GM23338 (cell line): Measurements from ENCODE around the gene PPP2R1B. TPM values are rescaled to one million over a fixed set of nuclear protein-coding genes. Genes with fewer than 3 reads are reported as not detected.

Experiments used
- ATAC-seq: fragments of 200-7000 bp; cut with Tn5 transposase; 3 replicates; pipeline ENCODE4 v1.9.1; 2020
- DNase-seq: peaks from one replicate; pipeline ENCODE4 v3.0.0-alpha.2; 2015; ENCODE audit warnings: low spot score
- H2AFZ ChIP-seq: fragments of 200-600 bp; sonication (generic); 2 replicates; pipeline ENCODE4 v1.8.0; 2016; ENCODE audit warnings: antibody characterized with exemption, mild to moderate bottlenecking, moderate library complexity
- H3F3A ChIP-seq: fragments of 200-600 bp; sonication (generic); replicated peaks from 2 replicates; pipeline ENCODE4 v1.8.0; 2017; ENCODE audit warnings: antibody characterized with exemption, mixed run types, low read depth
- H3K27ac ChIP-seq: fragments of 200-600 bp; sonication (generic); 2 replicates; pipeline ENCODE4 v1.6.1; 2016; ENCODE audit warnings: low read depth
- H3K27me3 ChIP-seq: fragments of 200-600 bp; sonication (generic); 2 replicates; pipeline ENCODE4 v1.8.0; 2016; ENCODE audit warnings: mild to moderate bottlenecking, mixed run types, moderate library complexity; ENCODE audit not compliant: insufficient read depth
- H3K36me3 ChIP-seq: fragments of 200-600 bp; sonication (generic); 2 replicates; pipeline ENCODE4 v1.8.0; 2016; ENCODE audit warnings: mild to moderate bottlenecking; ENCODE audit not compliant: insufficient read depth
- H3K4me1 ChIP-seq: fragments of 200-600 bp; sonication (generic); 2 replicates; pipeline ENCODE4 v1.8.0; 2016; ENCODE audit warnings: mild to moderate bottlenecking, moderate library complexity; ENCODE audit not compliant: insufficient read depth
- H3K4me2 ChIP-seq: fragments of 200-600 bp; sonication (generic); 2 replicates; pipeline ENCODE4 v1.7.1; 2017; ENCODE audit warnings: mixed run types
- H3K4me3 ChIP-seq: fragments of 200-600 bp; sonication (generic); 2 replicates; pipeline ENCODE4 v1.6.1; 2016; ENCODE audit warnings: mixed run types
- H3K79me2 ChIP-seq: fragments of 200-600 bp; sonication (generic); replicated peaks from 2 replicates; pipeline ENCODE4 v1.8.0; 2017; ENCODE audit warnings: mild to moderate bottlenecking; ENCODE audit not compliant: insufficient read depth
- H3K9me2 ChIP-seq: fragments of 200-600 bp; sonication (generic); 2 replicates; pipeline ENCODE4 v1.8.0; 2017; ENCODE audit not compliant: insufficient read depth
- H4K20me1 ChIP-seq: fragments of 200-600 bp; sonication (generic); replicated peaks from 2 replicates; pipeline ENCODE4 v1.8.0; 2017; ENCODE audit warnings: mild to moderate bottlenecking; ENCODE audit not compliant: insufficient read depth
- H3K27ac Mint-ChIP-seq: 2 replicates; pipeline ENCODE4 v1.8.0; 2020; ENCODE audit warnings: inconsistent platforms, mild to moderate bottlenecking, moderate library complexity, mixed read lengths
- H3K27me3 Mint-ChIP-seq: 3 replicates; pipeline ENCODE4 v1.8.0; 2022; ENCODE audit warnings: low read depth, mild to moderate bottlenecking, moderate library complexity, mixed read lengths, inconsistent platforms; ENCODE audit not compliant: insufficient read depth, poor library complexity
- H3K36me3 Mint-ChIP-seq: 3 replicates; pipeline ENCODE4 v1.8.0; 2021; ENCODE audit warnings: low read depth, mild to moderate bottlenecking, inconsistent platforms, moderate library complexity, mixed read lengths
- H3K4me1 Mint-ChIP-seq: 3 replicates; pipeline ENCODE4 v1.8.0; 2020; ENCODE audit warnings: mild to moderate bottlenecking, inconsistent platforms, mixed read lengths
- H3K4me3 Mint-ChIP-seq: 3 replicates; pipeline ENCODE4 v1.8.0; 2021; ENCODE audit warnings: moderate library complexity, mild to moderate bottlenecking, inconsistent platforms, mixed read lengths
- H3K9me3 Mint-ChIP-seq: 3 replicates; pipeline ENCODE4 v1.8.0; 2020; ENCODE audit warnings: moderate library complexity, mild to moderate bottlenecking, inconsistent platforms, mixed read lengths
- EZH2 ChIP-seq: fragments of 200-600 bp; sonication (generic); IDR thresholded peaks from one replicate; pipeline ENCODE4 v1.8.0; 2017; ENCODE audit warnings: antibody characterized with exemption, mild to moderate bottlenecking, low read depth; ENCODE audit not compliant: unreplicated experiment
- EZH2phosphoT487 ChIP-seq: fragments of 200-600 bp; sonication (generic); IDR thresholded peaks from one replicate; pipeline ENCODE4 v1.8.1; 2018; ENCODE audit warnings: antibody characterized with exemption; ENCODE audit not compliant: unreplicated experiment
- JUNB ChIP-seq: IDR thresholded peaks from one replicate; pipeline ENCODE4 v1.6.1; 2016; ENCODE audit warnings: antibody characterized with exemption; ENCODE audit not compliant: unreplicated experiment
- NANOG ChIP-seq: IDR thresholded peaks from 2 replicates; pipeline ENCODE4 v1.6.1; 2016; ENCODE audit warnings: antibody characterized with exemption, borderline replicate concordance
- STAT1 ChIP-seq: IDR thresholded peaks from one replicate; pipeline ENCODE4 v1.6.1; 2016; ENCODE audit warnings: antibody characterized with exemption; ENCODE audit not compliant: unreplicated experiment
- ZNF114 ChIP-seq: fragments of 250-450 bp; sonication (Bioruptor Pico); IDR thresholded peaks from 2 replicates; pipeline ENCODE4 v1.5.0; 2020; ENCODE audit warnings: mild to moderate bottlenecking, moderate library complexity
- ZNF331 ChIP-seq: fragments of 250-450 bp; sonication (Bioruptor Pico); IDR thresholded peaks from 2 replicates; pipeline ENCODE4 v1.5.0; 2020; ENCODE audit warnings: low read depth, mild to moderate bottlenecking, moderate library complexity
- polyA plus RNA-seq: library from polyadenylated mRNA; unstranded; fragments of >200 nt; fragmentation: Nextera tagmentation; extraction: Ambion mirVana; gene quantifications from 2 replicates; pipeline ENCODE4 v1.2.1, GENCODE V29; 2016
- total RNA-seq: library from RNA; depleted of rRNA; stranded (reverse); fragments of >200 nt; shearing (Covaris generic); gene quantifications from 2 replicates; pipeline ENCODE4 v1.2.3, GENCODE V29; 2014
- TF ChIP-seq, protein P1 (sequence below), 2 experiments: fragments of 200-600 bp in 1 of 2; sonication (generic) in 1 of 2; conservative IDR thresholded peaks; 2 replicates each; pipeline versions ENCODE4 v1.5.1 to v1.6.1; 2016 to 2017; ENCODE audit warnings: antibody characterized with exemption in 2 of 2, low read depth in 2 of 2, mild to moderate bottlenecking in 2 of 2, moderate library complexity in 1 of 2
- TF ChIP-seq, protein P2 (sequence below): IDR thresholded peaks from one replicate; pipeline ENCODE4 v1.6.1; 2018; ENCODE audit warnings: antibody characterized with exemption; ENCODE audit not compliant: unreplicated experiment
- TF ChIP-seq, protein P3 (sequence below): IDR thresholded peaks from 2 replicates; pipeline ENCODE4 v1.6.1; 2016; ENCODE audit warnings: antibody characterized with exemption
- TF ChIP-seq, protein P4 (sequence below): fragments of 250-450 bp; sonication (Bioruptor Pico); IDR thresholded peaks from 2 replicates; pipeline ENCODE4 v1.5.0; 2020; ENCODE audit warnings: mild to moderate bottlenecking, moderate library complexity

PPP2R1B gene
- total and polyA plus RNA-seq, 2 experiments from 2014 or later, result 18.5 to 82.0 TPM

DNA sequence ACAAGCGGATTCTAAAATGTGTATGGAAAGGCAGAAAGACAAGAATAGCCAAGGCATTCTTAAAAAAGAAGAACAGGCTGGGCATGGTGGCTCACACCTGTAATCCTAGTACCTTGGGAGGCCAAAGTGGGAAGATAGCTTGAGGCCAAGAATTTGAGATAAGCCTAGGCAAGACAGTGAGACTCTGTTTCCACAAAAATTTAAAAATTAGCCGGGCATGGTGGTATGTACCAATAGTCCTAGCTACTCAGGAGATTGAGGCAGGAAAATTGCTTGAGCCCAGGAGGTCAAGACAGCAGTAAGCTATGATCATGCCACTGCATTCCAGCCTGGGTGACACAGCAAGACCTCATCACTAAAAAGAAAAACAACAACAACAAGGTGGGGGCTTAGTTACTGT, 46.0 kb upstream of the PPP2R1B start:
- DNase-seq (no peak), ATAC-seq (no peak)
- Mint-ChIP-seq H3K36me3 (no peaks in the 10 kb centered on the region; the same call in 2 of the 3 replicates), H3K9me3 (no peaks in the 10 kb centered on the region), H3K27ac (no peak overlapping the region), H3K4me3 (no peak overlapping the region), H3K27me3 (peaks cover 8% of the 10 kb centered on the region), H3K4me1 (peaks cover 8% of the 10 kb centered on the region)
- H3K36me3 ChIP-seq, result no peaks in the 10 kb centered on the region
- no peaks in the 10 kb centered on the region for H3K9me2 ChIP-seq
- no peak for TF ChIP-seq STAT1
- no peak for TF ChIP-seq JUNB
- TF ChIP-seq EZH2phosphoT487, result no peak
- TF ChIP-seq, protein P1, sequence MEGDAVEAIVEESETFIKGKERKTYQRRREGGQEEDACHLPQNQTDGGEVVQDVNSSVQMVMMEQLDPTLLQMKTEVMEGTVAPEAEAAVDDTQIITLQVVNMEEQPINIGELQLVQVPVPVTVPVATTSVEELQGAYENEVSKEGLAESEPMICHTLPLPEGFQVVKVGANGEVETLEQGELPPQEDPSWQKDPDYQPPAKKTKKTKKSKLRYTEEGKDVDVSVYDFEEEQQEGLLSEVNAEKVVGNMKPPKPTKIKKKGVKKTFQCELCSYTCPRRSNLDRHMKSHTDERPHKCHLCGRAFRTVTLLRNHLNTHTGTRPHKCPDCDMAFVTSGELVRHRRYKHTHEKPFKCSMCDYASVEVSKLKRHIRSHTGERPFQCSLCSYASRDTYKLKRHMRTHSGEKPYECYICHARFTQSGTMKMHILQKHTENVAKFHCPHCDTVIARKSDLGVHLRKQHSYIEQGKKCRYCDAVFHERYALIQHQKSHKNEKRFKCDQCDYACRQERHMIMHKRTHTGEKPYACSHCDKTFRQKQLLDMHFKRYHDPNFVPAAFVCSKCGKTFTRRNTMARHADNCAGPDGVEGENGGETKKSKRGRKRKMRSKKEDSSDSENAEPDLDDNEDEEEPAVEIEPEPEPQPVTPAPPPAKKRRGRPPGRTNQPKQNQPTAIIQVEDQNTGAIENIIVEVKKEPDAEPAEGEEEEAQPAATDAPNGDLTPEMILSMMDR (conservative IDR thresholded peaks at IDR 0.05; ENCODE audit: low read depth in 2 of 2), result no peak
- TF ChIP-seq, protein P2, sequence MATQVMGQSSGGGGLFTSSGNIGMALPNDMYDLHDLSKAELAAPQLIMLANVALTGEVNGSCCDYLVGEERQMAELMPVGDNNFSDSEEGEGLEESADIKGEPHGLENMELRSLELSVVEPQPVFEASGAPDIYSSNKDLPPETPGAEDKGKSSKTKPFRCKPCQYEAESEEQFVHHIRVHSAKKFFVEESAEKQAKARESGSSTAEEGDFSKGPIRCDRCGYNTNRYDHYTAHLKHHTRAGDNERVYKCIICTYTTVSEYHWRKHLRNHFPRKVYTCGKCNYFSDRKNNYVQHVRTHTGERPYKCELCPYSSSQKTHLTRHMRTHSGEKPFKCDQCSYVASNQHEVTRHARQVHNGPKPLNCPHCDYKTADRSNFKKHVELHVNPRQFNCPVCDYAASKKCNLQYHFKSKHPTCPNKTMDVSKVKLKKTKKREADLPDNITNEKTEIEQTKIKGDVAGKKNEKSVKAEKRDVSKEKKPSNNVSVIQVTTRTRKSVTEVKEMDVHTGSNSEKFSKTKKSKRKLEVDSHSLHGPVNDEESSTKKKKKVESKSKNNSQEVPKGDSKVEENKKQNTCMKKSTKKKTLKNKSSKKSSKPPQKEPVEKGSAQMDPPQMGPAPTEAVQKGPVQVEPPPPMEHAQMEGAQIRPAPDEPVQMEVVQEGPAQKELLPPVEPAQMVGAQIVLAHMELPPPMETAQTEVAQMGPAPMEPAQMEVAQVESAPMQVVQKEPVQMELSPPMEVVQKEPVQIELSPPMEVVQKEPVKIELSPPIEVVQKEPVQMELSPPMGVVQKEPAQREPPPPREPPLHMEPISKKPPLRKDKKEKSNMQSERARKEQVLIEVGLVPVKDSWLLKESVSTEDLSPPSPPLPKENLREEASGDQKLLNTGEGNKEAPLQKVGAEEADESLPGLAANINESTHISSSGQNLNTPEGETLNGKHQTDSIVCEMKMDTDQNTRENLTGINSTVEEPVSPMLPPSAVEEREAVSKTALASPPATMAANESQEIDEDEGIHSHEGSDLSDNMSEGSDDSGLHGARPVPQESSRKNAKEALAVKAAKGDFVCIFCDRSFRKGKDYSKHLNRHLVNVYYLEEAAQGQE, result no peak
- no peak for TF ChIP-seq EZH2
- no peak for TF ChIP-seq NANOG
- TF ChIP-seq, protein P3, sequence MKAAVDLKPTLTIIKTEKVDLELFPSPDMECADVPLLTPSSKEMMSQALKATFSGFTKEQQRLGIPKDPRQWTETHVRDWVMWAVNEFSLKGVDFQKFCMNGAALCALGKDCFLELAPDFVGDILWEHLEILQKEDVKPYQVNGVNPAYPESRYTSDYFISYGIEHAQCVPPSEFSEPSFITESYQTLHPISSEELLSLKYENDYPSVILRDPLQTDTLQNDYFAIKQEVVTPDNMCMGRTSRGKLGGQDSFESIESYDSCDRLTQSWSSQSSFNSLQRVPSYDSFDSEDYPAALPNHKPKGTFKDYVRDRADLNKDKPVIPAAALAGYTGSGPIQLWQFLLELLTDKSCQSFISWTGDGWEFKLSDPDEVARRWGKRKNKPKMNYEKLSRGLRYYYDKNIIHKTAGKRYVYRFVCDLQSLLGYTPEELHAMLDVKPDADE, result no peak
- TF ChIP-seq ZNF114 (CRISPR knock-in tag), result no peak
- TF ChIP-seq ZNF331 (CRISPR knock-in tag), result no peak
- TF ChIP-seq, protein P4, sequence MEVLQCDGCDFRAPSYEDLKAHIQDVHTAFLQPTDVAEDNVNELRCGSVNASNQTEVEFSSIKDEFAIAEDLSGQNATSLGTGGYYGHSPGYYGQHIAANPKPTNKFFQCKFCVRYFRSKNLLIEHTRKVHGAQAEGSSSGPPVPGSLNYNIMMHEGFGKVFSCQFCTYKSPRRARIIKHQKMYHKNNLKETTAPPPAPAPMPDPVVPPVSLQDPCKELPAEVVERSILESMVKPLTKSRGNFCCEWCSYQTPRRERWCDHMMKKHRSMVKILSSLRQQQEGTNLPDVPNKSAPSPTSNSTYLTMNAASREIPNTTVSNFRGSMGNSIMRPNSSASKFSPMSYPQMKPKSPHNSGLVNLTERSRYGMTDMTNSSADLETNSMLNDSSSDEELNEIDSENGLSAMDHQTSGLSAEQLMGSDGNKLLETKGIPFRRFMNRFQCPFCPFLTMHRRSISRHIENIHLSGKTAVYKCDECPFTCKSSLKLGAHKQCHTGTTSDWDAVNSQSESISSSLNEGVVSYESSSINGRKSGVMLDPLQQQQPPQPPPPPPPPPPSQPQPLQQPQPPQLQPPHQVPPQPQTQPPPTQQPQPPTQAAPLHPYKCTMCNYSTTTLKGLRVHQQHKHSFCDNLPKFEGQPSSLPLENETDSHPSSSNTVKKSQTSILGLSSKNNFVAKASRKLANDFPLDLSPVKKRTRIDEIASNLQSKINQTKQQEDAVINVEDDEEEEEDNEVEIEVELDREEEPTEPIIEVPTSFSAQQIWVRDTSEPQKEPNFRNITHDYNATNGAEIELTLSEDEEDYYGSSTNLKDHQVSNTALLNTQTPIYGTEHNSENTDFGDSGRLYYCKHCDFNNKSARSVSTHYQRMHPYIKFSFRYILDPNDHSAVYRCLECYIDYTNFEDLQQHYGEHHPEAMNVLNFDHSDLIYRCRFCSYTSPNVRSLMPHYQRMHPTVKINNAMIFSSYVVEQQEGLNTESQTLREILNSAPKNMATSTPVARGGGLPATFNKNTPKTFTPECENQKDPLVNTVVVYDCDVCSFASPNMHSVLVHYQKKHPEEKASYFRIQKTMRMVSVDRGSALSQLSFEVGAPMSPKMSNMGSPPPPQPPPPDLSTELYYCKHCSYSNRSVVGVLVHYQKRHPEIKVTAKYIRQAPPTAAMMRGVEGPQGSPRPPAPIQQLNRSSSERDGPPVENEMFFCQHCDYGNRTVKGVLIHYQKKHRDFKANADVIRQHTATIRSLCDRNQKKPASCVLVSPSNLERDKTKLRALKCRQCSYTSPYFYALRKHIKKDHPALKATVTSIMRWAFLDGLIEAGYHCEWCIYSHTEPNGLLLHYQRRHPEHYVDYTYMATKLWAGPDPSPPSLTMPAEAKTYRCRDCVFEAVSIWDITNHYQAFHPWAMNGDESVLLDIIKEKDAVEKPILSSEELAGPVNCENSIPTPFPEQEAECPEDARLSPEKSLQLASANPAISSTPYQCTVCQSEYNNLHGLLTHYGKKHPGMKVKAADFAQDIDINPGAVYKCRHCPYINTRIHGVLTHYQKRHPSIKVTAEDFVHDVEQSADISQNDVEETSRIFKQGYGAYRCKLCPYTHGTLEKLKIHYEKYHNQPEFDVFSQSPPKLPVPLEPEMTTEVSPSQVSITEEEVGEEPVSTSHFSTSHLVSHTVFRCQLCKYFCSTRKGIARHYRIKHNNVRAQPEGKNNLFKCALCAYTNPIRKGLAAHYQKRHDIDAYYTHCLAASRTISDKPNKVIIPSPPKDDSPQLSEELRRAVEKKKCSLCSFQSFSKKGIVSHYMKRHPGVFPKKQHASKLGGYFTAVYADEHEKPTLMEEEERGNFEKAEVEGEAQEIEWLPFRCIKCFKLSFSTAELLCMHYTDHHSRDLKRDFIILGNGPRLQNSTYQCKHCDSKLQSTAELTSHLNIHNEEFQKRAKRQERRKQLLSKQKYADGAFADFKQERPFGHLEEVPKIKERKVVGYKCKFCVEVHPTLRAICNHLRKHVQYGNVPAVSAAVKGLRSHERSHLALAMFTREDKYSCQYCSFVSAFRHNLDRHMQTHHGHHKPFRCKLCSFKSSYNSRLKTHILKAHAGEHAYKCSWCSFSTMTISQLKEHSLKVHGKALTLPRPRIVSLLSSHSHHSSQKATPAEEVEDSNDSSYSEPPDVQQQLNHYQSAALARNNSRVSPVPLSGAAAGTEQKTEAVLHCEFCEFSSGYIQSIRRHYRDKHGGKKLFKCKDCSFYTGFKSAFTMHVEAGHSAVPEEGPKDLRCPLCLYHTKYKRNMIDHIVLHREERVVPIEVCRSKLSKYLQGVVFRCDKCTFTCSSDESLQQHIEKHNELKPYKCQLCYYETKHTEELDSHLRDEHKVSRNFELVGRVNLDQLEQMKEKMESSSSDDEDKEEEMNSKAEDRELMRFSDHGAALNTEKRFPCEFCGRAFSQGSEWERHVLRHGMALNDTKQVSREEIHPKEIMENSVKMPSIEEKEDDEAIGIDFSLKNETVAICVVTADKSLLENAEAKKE, result no peak
- H3F3A ChIP-seq, result no peaks in the 10 kb centered on the region
- no peaks in the 10 kb centered on the region for H3K4me1 ChIP-seq
- H3K4me3 ChIP-seq, result no peak overlapping the region
- no peaks in the 10 kb centered on the region for H4K20me1 ChIP-seq
- no peak overlapping the region for H2AFZ ChIP-seq
- no peaks in the 10 kb centered on the region for H3K27me3 ChIP-seq
- no peak overlapping the region for H3K4me2 ChIP-seq
- no peak overlapping the region for H3K27ac ChIP-seq
- H3K79me2 ChIP-seq, result no peaks in the 10 kb centered on the region
